Thoracic aorta (tissue), 2 donors: ENCODE data around the gene MMP11. TPM values are rescaled to one million over a fixed set of nuclear protein-coding genes. Genes with fewer than 3 reads are reported as not detected.

ENCODE experiments used
- ATAC-seq: fragments of 150-250 bp; one replicate; pipeline ENCODE4 v1.8.0; 2017; ENCODE audit warnings: low read depth; ENCODE audit not compliant: insufficient number of reproducible peaks, low FRiP score
- DNase-seq: peaks from one replicate; pipeline ENCODE4 v3.0.0-alpha.2; 2020; ENCODE audit warnings: low spot score
- H3K27ac ChIP-seq, 2 donors: fragments of 200-600 bp; sonication (generic); 1 replicate in 1 of 2; 2 replicates in 1 of 2; pipeline ENCODE4 v1.5.1; 2016; ENCODE audit warnings: mild to moderate bottlenecking in 2 of 2, moderate library complexity in 2 of 2
- H3K27me3 ChIP-seq: fragments of 200-600 bp; sonication (generic); replicated peaks from 2 replicates; pipeline ENCODE4 v1.6.0; 2016; ENCODE audit warnings: mild to moderate bottlenecking; ENCODE audit not compliant: insufficient read depth
- H3K36me3 ChIP-seq: fragments of 200-600 bp; sonication (generic); one replicate; pipeline ENCODE4 v1.5.1; 2016
- H3K4me1 ChIP-seq, 2 donors: fragments of 200-600 bp; sonication (generic); 1 replicate in 1 of 2; 2 replicates in 1 of 2; pipeline versions ENCODE4 v1.5.1 to v1.6.0; 2016; ENCODE audit warnings: low read depth in 2 of 2, mild to moderate bottlenecking in 1 of 2; ENCODE audit not compliant: control insufficient read depth in 1 of 2
- H3K4me3 ChIP-seq: fragments of 200-600 bp; sonication (generic); 2 replicates; pipeline ENCODE4 v1.5.1; 2016; ENCODE audit warnings: mild to moderate bottlenecking
- H3K9me3 ChIP-seq: fragments of 200-600 bp; sonication (generic); 2 replicates; pipeline ENCODE4 v1.5.1; 2016
- total RNA-seq, 2 donors: library from RNA; depleted of rRNA; stranded (reverse); fragments of >200 nt; gene quantifications; one replicate each; pipeline versions ENCODE4 v1.1.0 to v1.2.3, GENCODE V29; 2016
- TF ChIP-seq, protein P1 (sequence below): fragments of 200-600 bp; sonication (generic); IDR thresholded peaks from one replicate; pipeline ENCODE4 v1.5.1; 2019; ENCODE audit warnings: antibody characterized with exemption

MMP11 gene
- total RNA-seq, 2 donors from 2014 or later: 2.0 to 10.2 TPM

DNA sequence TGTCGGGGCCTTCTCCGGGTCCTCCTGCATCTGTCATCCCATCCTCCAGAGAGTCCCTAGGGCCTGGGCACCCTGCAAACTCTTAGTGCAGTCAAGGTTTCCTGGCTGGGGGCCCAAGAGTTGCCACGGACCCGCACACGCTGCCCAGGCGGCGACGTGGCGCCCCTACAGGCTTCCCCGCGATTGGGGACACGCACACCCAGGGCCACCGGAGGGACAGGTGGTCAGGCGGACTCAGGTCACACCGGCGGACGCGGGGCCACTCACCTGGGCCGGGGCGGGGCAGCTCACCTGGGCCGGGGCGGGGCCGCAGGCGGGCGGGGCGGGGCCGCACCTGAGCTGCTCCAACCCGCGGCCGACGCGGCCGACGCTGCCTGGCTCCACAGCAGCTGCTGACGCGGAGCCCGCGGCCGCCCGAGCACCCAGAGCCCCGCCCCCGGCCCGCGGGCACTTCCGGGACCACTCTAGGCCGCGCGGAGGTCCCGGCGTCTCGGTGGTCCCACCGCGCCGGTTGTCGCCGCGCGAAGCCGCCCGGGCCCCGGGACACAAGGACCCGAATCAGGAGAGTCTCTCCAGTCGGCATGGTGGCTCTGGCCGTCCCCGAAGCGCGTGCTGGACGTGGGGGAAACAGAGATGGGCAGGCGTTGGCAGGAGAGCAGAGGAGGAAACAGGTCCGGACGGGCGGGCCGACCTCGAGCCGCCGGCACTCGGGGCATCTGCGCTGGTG is 21.8 kb upstream of the MMP11 start, which contains the start of gene ZNF70:
ZNF70 (minus strand) TSS at position 399 of the 727 bp plus-strand sequence. CDS start 5,972 bp downstream, outside the sequence.
- ATAC-seq (peak; percentile 89), DNase-seq (peak; percentile 51)
- H3K36me3 ChIP-seq: no peaks in the 10 kb centered on the region
- no peaks in the 10 kb centered on the region for H3K27me3 ChIP-seq
- peak within 1 kb of the TSS; percentile 82 to 85 for H3K27ac ChIP-seq
- peak within 1 kb of the TSS; percentile 90 for H3K4me3 ChIP-seq
- TF ChIP-seq, protein P1, sequence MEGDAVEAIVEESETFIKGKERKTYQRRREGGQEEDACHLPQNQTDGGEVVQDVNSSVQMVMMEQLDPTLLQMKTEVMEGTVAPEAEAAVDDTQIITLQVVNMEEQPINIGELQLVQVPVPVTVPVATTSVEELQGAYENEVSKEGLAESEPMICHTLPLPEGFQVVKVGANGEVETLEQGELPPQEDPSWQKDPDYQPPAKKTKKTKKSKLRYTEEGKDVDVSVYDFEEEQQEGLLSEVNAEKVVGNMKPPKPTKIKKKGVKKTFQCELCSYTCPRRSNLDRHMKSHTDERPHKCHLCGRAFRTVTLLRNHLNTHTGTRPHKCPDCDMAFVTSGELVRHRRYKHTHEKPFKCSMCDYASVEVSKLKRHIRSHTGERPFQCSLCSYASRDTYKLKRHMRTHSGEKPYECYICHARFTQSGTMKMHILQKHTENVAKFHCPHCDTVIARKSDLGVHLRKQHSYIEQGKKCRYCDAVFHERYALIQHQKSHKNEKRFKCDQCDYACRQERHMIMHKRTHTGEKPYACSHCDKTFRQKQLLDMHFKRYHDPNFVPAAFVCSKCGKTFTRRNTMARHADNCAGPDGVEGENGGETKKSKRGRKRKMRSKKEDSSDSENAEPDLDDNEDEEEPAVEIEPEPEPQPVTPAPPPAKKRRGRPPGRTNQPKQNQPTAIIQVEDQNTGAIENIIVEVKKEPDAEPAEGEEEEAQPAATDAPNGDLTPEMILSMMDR: peak; percentile 26
- peaks cover 0 to 18% of the 10 kb centered on the region in 2 donors for H3K4me1 ChIP-seq
- no peaks in the 10 kb centered on the region for H3K9me3 ChIP-seq

DNA sequence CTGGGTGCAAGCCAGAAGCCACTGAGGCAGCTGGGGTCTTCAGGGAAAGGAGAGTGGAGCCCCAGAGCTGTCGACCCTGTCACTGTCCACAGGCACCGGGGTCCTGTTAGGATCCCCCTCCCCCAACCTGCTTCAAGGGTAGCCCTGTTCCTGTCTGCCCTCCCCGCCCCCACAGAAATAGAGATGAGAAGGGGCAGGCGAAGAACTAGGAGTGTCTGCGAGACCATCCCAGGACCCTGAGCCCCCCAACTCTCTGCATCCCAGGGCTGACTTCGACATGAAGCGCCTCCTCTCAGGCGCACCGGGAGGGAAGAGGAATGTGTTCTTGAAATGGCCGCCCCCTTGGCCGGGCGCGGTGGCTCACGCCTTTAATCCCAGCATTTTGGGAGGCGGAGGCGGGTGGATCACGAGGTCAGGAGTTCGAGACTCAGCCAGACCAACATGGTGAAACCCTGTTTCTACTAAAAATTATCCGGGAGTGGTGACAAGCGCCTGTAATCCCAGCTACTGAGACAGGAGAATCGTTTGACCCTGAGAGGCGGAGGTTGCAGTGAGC is 21.1 kb upstream of the MMP11 start:
- Histone ChIP-seq H3K27me3 (no peaks in the 10 kb centered on the region), H3K27ac (peak overlapping the region; percentile 82 to 85), H3K9me3 (no peaks in the 10 kb centered on the region), H3K4me3 (peak overlapping the region; percentile 90), H3K4me1 (peaks cover 0 to 18% of the 10 kb centered on the region in 2 donors), H3K36me3 (no peaks in the 10 kb centered on the region)
- DNase-seq (no peak), ATAC-seq (no peak)
- TF ChIP-seq, protein P1: no peak

DNA sequence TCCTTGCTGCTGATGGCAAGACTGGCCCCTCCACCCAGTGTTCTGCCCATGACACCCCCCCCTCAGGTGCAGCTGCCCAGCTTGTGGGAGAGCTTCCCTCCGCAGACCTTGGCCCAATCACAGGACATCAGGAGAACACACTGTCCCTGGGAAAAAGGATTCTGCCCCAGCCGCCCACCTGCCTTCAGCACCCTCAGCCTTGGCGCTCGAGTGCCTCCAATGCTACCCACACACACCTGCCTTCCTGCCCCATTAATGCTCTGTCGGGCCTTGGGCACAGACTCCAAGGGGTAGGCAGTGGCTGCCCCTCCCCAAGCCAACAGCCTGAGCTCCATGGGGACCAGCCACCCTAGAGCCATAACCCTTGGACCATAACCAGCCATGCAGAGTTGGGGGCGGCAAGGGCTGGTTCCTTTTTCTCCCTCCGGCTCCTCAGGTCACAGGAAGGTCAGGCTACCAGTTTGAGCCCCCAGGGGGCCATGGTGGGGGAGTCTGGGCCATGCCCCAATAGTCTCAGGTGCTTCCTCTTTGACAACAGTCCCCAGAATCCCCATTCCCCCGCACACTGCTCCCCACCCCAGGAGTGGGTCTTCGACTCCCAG is 20.5 kb upstream of the MMP11 start:
- no peaks in the 10 kb centered on the region for H3K27me3 ChIP-seq
- peak overlapping the region; percentile 90 for H3K4me3 ChIP-seq
- ATAC-seq (no peak), DNase-seq (no peak)
- no peaks in the 10 kb centered on the region for H3K9me3 ChIP-seq
- H3K4me1 ChIP-seq: peaks cover 0 to 18% of the 10 kb centered on the region in 2 donors
- TF ChIP-seq, protein P1: no peak
- no peaks in the 10 kb centered on the region for H3K36me3 ChIP-seq
- H3K27ac ChIP-seq: no peak overlapping the region

DNA sequence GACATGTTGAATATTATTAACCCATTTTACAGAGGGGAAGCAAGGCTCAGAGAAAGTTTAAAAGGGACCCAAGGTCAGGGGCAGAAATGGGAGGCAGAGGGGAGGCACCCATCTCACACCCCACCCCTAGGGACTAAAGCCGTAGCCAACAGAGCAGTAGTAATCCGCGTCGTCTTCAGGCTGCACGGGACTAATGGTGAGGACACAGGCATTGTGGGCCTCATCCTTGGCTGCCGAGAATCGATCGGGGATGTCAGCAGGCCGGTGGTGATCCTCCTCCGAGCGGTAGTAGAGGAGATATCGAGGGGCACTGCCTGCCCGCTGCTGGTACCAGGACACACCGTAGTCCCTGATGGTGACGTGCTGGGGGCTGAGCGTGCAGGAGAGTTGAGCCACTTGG is 19.9 kb upstream of the MMP11 start:
- ATAC-seq (no peak), DNase-seq (no peak)
- Histone ChIP-seq H3K36me3 (no peaks in the 10 kb centered on the region), H3K27ac (no peak overlapping the region), H3K4me1 (peaks cover 0 to 18% of the 10 kb centered on the region in 2 donors), H3K9me3 (no peaks in the 10 kb centered on the region), H3K4me3 (no peak overlapping the region), H3K27me3 (no peaks in the 10 kb centered on the region)
- TF ChIP-seq, protein P1: no peak

DNA sequence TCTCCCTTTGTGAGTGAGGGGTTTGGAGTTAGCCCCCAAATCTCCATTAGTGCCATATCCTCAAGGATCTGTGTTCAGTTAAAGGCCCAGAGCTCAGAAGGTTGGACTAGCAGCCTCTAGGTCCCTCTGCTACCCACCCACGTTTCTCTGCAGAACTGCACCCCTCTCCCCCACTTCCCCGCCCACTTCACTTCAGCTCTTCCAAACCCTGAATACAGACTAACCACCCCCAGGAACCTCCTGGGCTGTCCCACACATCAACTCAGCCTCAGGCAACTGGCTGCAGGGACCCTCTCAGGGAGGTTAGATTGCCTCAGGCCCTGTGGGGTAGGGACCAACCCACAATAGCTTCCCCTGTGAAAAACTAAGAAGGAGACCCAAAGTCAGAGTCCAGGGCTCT is 19.3 kb upstream of the MMP11 start:
- no peaks in the 10 kb centered on the region for H3K27me3 ChIP-seq
- no peaks in the 10 kb centered on the region for H3K9me3 ChIP-seq
- H3K4me1 ChIP-seq: peaks cover 0 to 18% of the 10 kb centered on the region in 2 donors
- no peak overlapping the region for H3K27ac ChIP-seq
- H3K36me3 ChIP-seq: no peaks in the 10 kb centered on the region
- TF ChIP-seq, protein P1: no peak
- ATAC-seq (no peak), DNase-seq (no peak)
- H3K4me3 ChIP-seq: no peak overlapping the region
